GM12878 (cell line): ENCODE results near the gene MYL3. TPM values are rescaled to one million over a fixed set of nuclear protein-coding genes. Genes with fewer than 3 reads are reported as not detected.

Experiments
- EED ChIP-seq: sonication (generic); IDR thresholded peaks from 2 replicates; pipeline ENCODE4 v1.6.1; 2016; ENCODE audit warnings: antibody characterized with exemption, low read depth
- EZH2 ChIP-seq: IDR thresholded peaks from 2 replicates; pipeline ENCODE4 v1.6.1; 2012; ENCODE audit warnings: low read depth, mild to moderate bottlenecking, control low read depth, inconsistent platforms, low read length, borderline replicate concordance; ENCODE audit not compliant: control insufficient read depth
- SUZ12 ChIP-seq: fragments of 200-600 bp; sonication (generic); IDR thresholded peaks from one replicate; pipeline ENCODE4 v1.6.1; 2018; ENCODE audit warnings: antibody characterized with exemption, mild to moderate bottlenecking; ENCODE audit not compliant: unreplicated experiment
- polyA plus RNA-seq, 11 experiments: library from polyadenylated mRNA; depleted of rRNA in 4 of 11; unstranded in 6 of 11; stranded (reverse) in 5 of 11; fragments of >200 nt; fragmentation: Nextera tagmentation in 4 of 11; fragmentation: Illumina TruSeq in 1 of 11; extraction: Ambion mirVana in 4 of 11; extraction: Trizol in 1 of 11; gene quantifications; 1 replicate in 1 of 11; 2 replicates in 10 of 11; pipeline versions ENCODE4 v1.2.1 to v1.2.3, GENCODE V29; 2011 to 2016; ENCODE audit warnings: inconsistent platforms in 2 of 11, missing spikeins in 2 of 11, low read depth in 1 of 11
- total RNA-seq, 4 experiments: library from RNA; depleted of rRNA in 3 of 4; stranded (reverse); fragments of >200 nt in 3 of 4; fragmentation: Illumina TruSeq in 1 of 4; extraction: Trizol in 1 of 4; gene quantifications; 2 replicates each; pipeline versions ENCODE4 v1.2.1 to v1.2.3, GENCODE V29; 2013 to 2021
- TF ChIP-seq, protein P1 (sequence below): IDR thresholded peaks from 2 replicates; pipeline ENCODE4 v1.6.1; 2011; ENCODE audit warnings: borderline replicate concordance, low read depth, mild to moderate bottlenecking, moderate library complexity, low read length; ENCODE audit not compliant: insufficient read depth, poor library complexity, severe bottlenecking
- TF ChIP-seq, protein P2 (sequence below): fragments of 450-650 bp; IDR thresholded peaks from 2 replicates; pipeline ENCODE4 v1.6.1; 2017; ENCODE audit warnings: mild to moderate bottlenecking, moderate library complexity
- TF ChIP-seq, protein P3 (sequence below): IDR thresholded peaks from 2 replicates; pipeline ENCODE4 v1.6.1; 2012; ENCODE audit warnings: improper control_type of control experiment, low read depth, low read length; ENCODE audit not compliant: insufficient replicate concordance

The MYL3 gene
- total and polyA plus RNA-seq, 10 of the 15 experiments (the other 5 are each of a cell fraction or from before 2014, with no cell fraction given), result 0.40 TPM; not detected in 9

DNA sequence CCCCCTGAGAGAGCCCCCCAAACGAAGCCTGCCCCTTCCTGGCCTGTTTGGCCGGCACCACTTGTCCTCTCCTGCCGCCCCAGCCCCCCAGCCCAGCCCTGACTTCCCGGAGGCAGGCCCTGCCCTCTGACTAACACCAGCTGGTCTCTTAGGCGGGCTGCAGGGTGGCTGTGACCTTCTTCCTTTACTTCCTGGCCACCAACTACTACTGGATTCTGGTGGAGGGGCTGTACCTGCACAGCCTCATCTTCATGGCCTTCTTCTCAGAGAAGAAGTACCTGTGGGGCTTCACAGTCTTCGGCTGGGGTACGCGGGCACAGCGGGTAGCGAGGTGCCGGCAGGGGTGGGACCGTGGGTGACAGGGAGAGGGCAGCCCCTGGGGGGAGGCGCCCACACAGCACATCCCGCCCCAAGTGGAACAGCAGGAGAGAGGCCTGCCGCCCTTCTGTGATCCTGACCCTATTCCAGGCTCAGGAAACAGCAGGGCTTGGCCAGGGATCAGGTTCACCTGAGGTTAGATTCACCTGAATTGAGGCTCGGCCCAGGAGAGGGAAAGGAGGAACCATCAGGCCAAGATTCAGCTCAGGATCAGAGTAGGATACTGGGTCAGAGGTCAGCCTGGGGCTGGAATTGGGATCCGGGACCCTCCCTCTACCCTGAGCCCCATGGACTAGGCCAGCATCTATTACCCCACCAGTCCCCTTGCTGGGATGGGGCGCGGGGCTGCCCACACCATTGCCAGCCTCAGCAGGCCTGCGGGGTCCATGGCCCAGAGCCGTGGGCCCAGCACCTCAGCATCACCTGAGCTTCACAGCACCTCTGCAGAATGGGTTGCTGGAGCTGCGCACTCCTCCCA lies 36.1 kb upstream of the MYL3 start (continued):
- TF ChIP-seq, protein P1, sequence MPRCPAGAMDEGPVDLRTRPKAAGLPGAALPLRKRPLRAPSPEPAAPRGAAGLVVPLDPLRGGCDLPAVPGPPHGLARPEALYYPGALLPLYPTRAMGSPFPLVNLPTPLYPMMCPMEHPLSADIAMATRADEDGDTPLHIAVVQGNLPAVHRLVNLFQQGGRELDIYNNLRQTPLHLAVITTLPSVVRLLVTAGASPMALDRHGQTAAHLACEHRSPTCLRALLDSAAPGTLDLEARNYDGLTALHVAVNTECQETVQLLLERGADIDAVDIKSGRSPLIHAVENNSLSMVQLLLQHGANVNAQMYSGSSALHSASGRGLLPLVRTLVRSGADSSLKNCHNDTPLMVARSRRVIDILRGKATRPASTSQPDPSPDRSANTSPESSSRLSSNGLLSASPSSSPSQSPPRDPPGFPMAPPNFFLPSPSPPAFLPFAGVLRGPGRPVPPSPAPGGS, result no peak
- TF ChIP-seq, protein P2, sequence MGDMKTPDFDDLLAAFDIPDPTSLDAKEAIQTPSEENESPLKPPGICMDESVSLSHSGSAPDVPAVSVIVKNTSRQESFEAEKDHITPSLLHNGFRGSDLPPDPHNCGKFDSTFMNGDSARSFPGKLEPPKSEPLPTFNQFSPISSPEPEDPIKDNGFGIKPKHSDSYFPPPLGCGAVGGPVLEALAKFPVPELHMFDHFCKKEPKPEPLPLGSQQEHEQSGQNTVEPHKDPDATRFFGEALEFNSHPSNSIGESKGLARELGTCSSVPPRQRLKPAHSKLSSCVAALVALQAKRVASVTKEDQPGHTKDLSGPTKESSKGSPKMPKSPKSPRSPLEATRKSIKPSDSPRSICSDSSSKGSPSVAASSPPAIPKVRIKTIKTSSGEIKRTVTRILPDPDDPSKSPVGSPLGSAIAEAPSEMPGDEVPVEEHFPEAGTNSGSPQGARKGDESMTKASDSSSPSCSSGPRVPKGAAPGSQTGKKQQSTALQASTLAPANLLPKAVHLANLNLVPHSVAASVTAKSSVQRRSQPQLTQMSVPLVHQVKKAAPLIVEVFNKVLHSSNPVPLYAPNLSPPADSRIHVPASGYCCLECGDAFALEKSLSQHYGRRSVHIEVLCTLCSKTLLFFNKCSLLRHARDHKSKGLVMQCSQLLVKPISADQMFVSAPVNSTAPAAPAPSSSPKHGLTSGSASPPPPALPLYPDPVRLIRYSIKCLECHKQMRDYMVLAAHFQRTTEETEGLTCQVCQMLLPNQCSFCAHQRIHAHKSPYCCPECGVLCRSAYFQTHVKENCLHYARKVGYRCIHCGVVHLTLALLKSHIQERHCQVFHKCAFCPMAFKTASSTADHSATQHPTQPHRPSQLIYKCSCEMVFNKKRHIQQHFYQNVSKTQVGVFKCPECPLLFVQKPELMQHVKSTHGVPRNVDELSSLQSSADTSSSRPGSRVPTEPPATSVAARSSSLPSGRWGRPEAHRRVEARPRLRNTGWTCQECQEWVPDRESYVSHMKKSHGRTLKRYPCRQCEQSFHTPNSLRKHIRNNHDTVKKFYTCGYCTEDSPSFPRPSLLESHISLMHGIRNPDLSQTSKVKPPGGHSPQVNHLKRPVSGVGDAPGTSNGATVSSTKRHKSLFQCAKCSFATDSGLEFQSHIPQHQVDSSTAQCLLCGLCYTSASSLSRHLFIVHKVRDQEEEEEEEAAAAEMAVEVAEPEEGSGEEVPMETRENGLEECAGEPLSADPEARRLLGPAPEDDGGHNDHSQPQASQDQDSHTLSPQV, result no peak
- no peak for TF ChIP-seq EED
- TF ChIP-seq EZH2, result no peak
- TF ChIP-seq, protein P3, sequence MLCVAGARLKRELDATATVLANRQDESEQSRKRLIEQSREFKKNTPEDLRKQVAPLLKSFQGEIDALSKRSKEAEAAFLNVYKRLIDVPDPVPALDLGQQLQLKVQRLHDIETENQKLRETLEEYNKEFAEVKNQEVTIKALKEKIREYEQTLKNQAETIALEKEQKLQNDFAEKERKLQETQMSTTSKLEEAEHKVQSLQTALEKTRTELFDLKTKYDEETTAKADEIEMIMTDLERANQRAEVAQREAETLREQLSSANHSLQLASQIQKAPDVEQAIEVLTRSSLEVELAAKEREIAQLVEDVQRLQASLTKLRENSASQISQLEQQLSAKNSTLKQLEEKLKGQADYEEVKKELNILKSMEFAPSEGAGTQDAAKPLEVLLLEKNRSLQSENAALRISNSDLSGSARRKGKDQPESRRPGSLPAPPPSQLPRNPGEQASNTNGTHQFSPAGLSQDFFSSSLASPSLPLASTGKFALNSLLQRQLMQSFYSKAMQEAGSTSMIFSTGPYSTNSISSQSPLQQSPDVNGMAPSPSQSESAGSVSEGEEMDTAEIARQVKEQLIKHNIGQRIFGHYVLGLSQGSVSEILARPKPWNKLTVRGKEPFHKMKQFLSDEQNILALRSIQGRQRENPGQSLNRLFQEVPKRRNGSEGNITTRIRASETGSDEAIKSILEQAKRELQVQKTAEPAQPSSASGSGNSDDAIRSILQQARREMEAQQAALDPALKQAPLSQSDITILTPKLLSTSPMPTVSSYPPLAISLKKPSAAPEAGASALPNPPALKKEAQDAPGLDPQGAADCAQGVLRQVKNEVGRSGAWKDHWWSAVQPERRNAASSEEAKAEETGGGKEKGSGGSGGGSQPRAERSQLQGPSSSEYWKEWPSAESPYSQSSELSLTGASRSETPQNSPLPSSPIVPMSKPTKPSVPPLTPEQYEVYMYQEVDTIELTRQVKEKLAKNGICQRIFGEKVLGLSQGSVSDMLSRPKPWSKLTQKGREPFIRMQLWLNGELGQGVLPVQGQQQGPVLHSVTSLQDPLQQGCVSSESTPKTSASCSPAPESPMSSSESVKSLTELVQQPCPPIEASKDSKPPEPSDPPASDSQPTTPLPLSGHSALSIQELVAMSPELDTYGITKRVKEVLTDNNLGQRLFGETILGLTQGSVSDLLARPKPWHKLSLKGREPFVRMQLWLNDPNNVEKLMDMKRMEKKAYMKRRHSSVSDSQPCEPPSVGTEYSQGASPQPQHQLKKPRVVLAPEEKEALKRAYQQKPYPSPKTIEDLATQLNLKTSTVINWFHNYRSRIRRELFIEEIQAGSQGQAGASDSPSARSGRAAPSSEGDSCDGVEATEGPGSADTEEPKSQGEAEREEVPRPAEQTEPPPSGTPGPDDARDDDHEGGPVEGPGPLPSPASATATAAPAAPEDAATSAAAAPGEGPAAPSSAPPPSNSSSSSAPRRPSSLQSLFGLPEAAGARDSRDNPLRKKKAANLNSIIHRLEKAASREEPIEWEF, result no peak
- TF ChIP-seq SUZ12, result no peak
